Camera-type eye (tissue), 1 donor: ENCODE data around the gene S1PR1. TPM values are rescaled to one million over a fixed set of nuclear protein-coding genes. Genes with fewer than 3 reads are reported as not detected.

Source experiments
- total RNA-seq: library from RNA; depleted of rRNA; stranded (reverse); fragments of >200 nt; gene quantifications from one replicate; pipeline ENCODE4 v1.2.3, GENCODE V29; 2014

Gene S1PR1
- 34.5 TPM for total RNA-seq

GRCh38 chr1:101236516-101237228 lies at the start of gene S1PR1:
TSS of gene S1PR1 (plus strand) at chr1:101237019. CDS start at chr1:101238985, 1,966 bp downstream.

Other genes starting within 250 kb of the S1PR1 start
- 35.0 TPM for gene DPH5, start 211.2 kb upstream of the S1PR1 start, total RNA-seq